WTC11 (cell line): ENCODE data around the gene ARPC2. TPM values are rescaled to one million over a fixed set of nuclear protein-coding genes. Genes with fewer than 3 reads are reported as not detected.

Experiments used
- ATAC-seq: fragments of 200-7000 bp; cut with Tn5 transposase; 2 replicates; pipeline ENCODE4 v1.10.0; 2021; ENCODE audit warnings: mild to moderate bottlenecking, moderate library complexity
- CTCF ChIA-PET: fragments of 300-600 bp; sonication (Branson Sonifier 250); formaldehyde crosslinking; loops from one replicate; lab custom pipeline; 2021; ENCODE audit warnings: antibody characterized with exemption; lab: Charles Lee
- POLR2A ChIA-PET: fragments of 350-600 bp; sonication (Branson Sonifier 250); formaldehyde crosslinking; loops from one replicate; lab custom pipeline; 2021; ENCODE audit warnings: antibody characterized with exemption; lab: Charles Lee
- DNase-seq: peaks from one replicate; pipeline ENCODE4 v3.0.0; 2021; ENCODE audit warnings: low spot score
- H3K27ac Mint-ChIP-seq: 2 replicates; pipeline ENCODE4 v1.8.0; 2021; ENCODE audit warnings: mixed read lengths
- H3K27me3 Mint-ChIP-seq: 2 replicates; pipeline ENCODE4 v1.8.0; 2021; ENCODE audit warnings: low read depth, mild to moderate bottlenecking, moderate library complexity, mixed read lengths
- H3K36me3 Mint-ChIP-seq: 2 replicates; pipeline ENCODE4 v1.8.0; 2021; ENCODE audit warnings: mixed read lengths
- H3K4me1 Mint-ChIP-seq: 2 replicates; pipeline ENCODE4 v1.8.0; 2022; ENCODE audit warnings: mixed read lengths
- H3K4me3 Mint-ChIP-seq: 2 replicates; pipeline ENCODE4 v1.8.0; 2021; ENCODE audit warnings: mild to moderate bottlenecking, moderate library complexity, mixed read lengths
- H3K9me3 Mint-ChIP-seq: 2 replicates; pipeline ENCODE4 v1.8.0; 2021; ENCODE audit warnings: mixed read lengths
- ATF3 ChIP-seq: sonication (generic); formaldehyde crosslinking; conservative IDR thresholded peaks from 2 replicates; pipeline ENCODE4 v1.8.1; 2022; ENCODE audit warnings: mild to moderate bottlenecking, missing genetic modification reagents
- CBFB ChIP-seq: sonication (generic); formaldehyde crosslinking; IDR thresholded peaks from 2 replicates; pipeline ENCODE4 v1.8.1; 2022; ENCODE audit warnings: mild to moderate bottlenecking, low read depth, missing genetic modification reagents
- CDX4 ChIP-seq: fragments of 250-450 bp; sonication (Bioruptor Pico); IDR thresholded peaks from 2 replicates; pipeline ENCODE4 v1.9.0; 2021; ENCODE audit warnings: moderate library complexity, mild to moderate bottlenecking, inconsistent platforms, borderline replicate concordance
- CTCF ChIP-seq: fragments of 200-600 bp; IDR thresholded peaks from 2 replicates; pipeline ENCODE4 v1.8.0; 2022; ENCODE audit warnings: antibody characterized with exemption
- E2F4 ChIP-seq: sonication (generic); formaldehyde crosslinking; IDR thresholded peaks from 2 replicates; pipeline ENCODE4 v1.8.1; 2022; ENCODE audit warnings: low read depth, mild to moderate bottlenecking, moderate library complexity, missing genetic modification reagents, borderline replicate concordance
- E2F5 ChIP-seq: sonication (generic); formaldehyde crosslinking; IDR thresholded peaks from 2 replicates; pipeline ENCODE4 v1.8.1; 2022; ENCODE audit warnings: mild to moderate bottlenecking, moderate library complexity, missing genetic modification reagents
- FOXK1 ChIP-seq: sonication (generic); formaldehyde crosslinking; IDR thresholded peaks from 2 replicates; pipeline ENCODE4 v1.8.0; 2022; ENCODE audit warnings: mild to moderate bottlenecking, moderate library complexity, missing genetic modification reagents
- GABPB1 ChIP-seq: sonication (generic); formaldehyde crosslinking; IDR thresholded peaks from 2 replicates; pipeline ENCODE4 v1.8.1; 2023; ENCODE audit warnings: mild to moderate bottlenecking, missing genetic modification reagents
- GTF2I ChIP-seq: fragments of 250-450 bp; sonication (Bioruptor Pico); conservative IDR thresholded peaks from 2 replicates; pipeline ENCODE4 v1.4.0; 2021; ENCODE audit warnings: mild to moderate bottlenecking
- JUN ChIP-seq: sonication (generic); formaldehyde crosslinking; IDR thresholded peaks from 2 replicates; pipeline ENCODE4 v1.8.0; 2023; ENCODE audit warnings: mild to moderate bottlenecking, missing genetic modification reagents
- MAX ChIP-seq: sonication (generic); formaldehyde crosslinking; IDR thresholded peaks from 2 replicates; pipeline ENCODE4 v1.8.0; 2022; ENCODE audit warnings: mild to moderate bottlenecking, missing genetic modification reagents
- NFATC4 ChIP-seq: fragments of 250-450 bp; sonication (Bioruptor Pico); IDR thresholded peaks from 2 replicates; pipeline ENCODE4 v1.9.0; 2021; ENCODE audit warnings: mild to moderate bottlenecking
- NFYB ChIP-seq: sonication (generic); formaldehyde crosslinking; conservative IDR thresholded peaks from 2 replicates; pipeline ENCODE4 v1.8.0; 2022; ENCODE audit warnings: low read depth, missing genetic modification reagents
- SOX15 ChIP-seq: fragments of 250-450 bp; sonication (Bioruptor Pico); IDR thresholded peaks from 2 replicates; pipeline ENCODE4 v1.9.0; 2021; ENCODE audit warnings: mild to moderate bottlenecking
- SP1 ChIP-seq: sonication (generic); formaldehyde crosslinking; conservative IDR thresholded peaks from 2 replicates; pipeline ENCODE4 v1.8.1; 2022; ENCODE audit warnings: missing genetic modification reagents
- TCF7 ChIP-seq: sonication (generic); formaldehyde crosslinking; IDR thresholded peaks from 2 replicates; pipeline ENCODE4 v1.8.0; 2022; ENCODE audit warnings: mild to moderate bottlenecking, low read depth, missing genetic modification reagents, moderate library complexity
- USF1 ChIP-seq: sonication (generic); formaldehyde crosslinking; IDR thresholded peaks from 2 replicates; pipeline ENCODE4 v1.8.0; 2022; ENCODE audit warnings: mild to moderate bottlenecking, missing genetic modification reagents
- ZBTB21 ChIP-seq: sonication (generic); formaldehyde crosslinking; IDR thresholded peaks from 2 replicates; pipeline ENCODE4 v1.8.1; 2023; ENCODE audit warnings: mild to moderate bottlenecking, missing genetic modification reagents, borderline replicate concordance
- ZMAT4 ChIP-seq: fragments of 250-450 bp; sonication (Bioruptor Pico); IDR thresholded peaks from 2 replicates; pipeline ENCODE4 v1.9.0; 2021; ENCODE audit warnings: mild to moderate bottlenecking
- ZNF138 ChIP-seq: sonication (generic); formaldehyde crosslinking; conservative IDR thresholded peaks from 2 replicates; pipeline ENCODE4 v1.8.1; 2022; ENCODE audit warnings: mild to moderate bottlenecking, moderate library complexity, missing genetic modification reagents
- ZNF219 ChIP-seq: sonication (generic); formaldehyde crosslinking; IDR thresholded peaks from 2 replicates; pipeline ENCODE4 v1.8.0; 2023; ENCODE audit warnings: missing genetic modification reagents, mild to moderate bottlenecking, borderline replicate concordance
- ZNF263 ChIP-seq: sonication (generic); formaldehyde crosslinking; IDR thresholded peaks from 2 replicates; pipeline ENCODE4 v1.8.1; 2022; ENCODE audit warnings: low read depth, mild to moderate bottlenecking, moderate library complexity, missing genetic modification reagents
- ZNF416 ChIP-seq: fragments of 250-450 bp; sonication (Bioruptor Pico); IDR thresholded peaks from 2 replicates; pipeline ENCODE4 v1.9.0; 2021; ENCODE audit warnings: mild to moderate bottlenecking, inconsistent platforms
- ZNF423 ChIP-seq: fragments of 250-450 bp; sonication (Bioruptor Pico); IDR thresholded peaks from 2 replicates; pipeline ENCODE4 v2.1.2; 2022; ENCODE audit warnings: mild to moderate bottlenecking, moderate library complexity
- total RNA-seq: library from RNA; stranded (reverse); gene quantifications from 3 replicates; pipeline ENCODE4 v1.2.3, GENCODE V29; 2021

Gene ARPC2
- total RNA-seq, 1 experiment from 2014 or later = 184 TPM

GRCh38 chr2:218179782-218180181, 37.2 kb upstream of the ARPC2 start:
- TF ChIP-seq ZBTB21 (CRISPR knock-in tag) = no peak
- TF ChIP-seq NFYB (CRISPR knock-in tag) = no peak
- no peak for TF ChIP-seq MAX (CRISPR knock-in tag)
- Mint-ChIP-seq H3K27ac (no peak overlapping the region), H3K9me3 (peaks cover 25% of the 10 kb centered on the region), H3K27me3 (peaks cover 19% of the 10 kb centered on the region), H3K36me3 (peaks cover 10% of the 10 kb centered on the region), H3K4me1 (no peaks in the 10 kb centered on the region), H3K4me3 (no peak overlapping the region)
- CTCF ChIA-PET = interaction anchor here (1.1 kb wide), 1 partner anchor 106 kb away, joined by 4 read pairs; no protein-coding TSS in a partner anchor
- POLR2A ChIA-PET = no interaction called here
- no peak for ATAC-seq
- DNase-seq = no peak

- H3K27me3 Mint-ChIP-seq = peaks cover 19% of the 10 kb centered on the region
- ChIA-PET POLR2A (no interaction called here), CTCF (interaction anchor here (1.1 to 1.6 kb wide), 3 partner anchors 12 to 395 kb away, joined by 4 to 5 read pairs (median 4); no protein-coding TSS in a partner anchor)
- peaks cover 25% of the 10 kb centered on the region for H3K9me3 Mint-ChIP-seq
- TF ChIP-seq GABPB1 (CRISPR knock-in tag) (no peak), ZNF263 (CRISPR knock-in tag) (no peak), GTF2I (no peak), CDX4 (CRISPR knock-in tag) (no peak), SOX15 (CRISPR knock-in tag) (no peak), ZNF219 (CRISPR knock-in tag) (no peak), ZNF423 (CRISPR knock-in tag) (no peak), ZNF138 (no peak), E2F5 (CRISPR knock-in tag) (no peak)
- H3K4me1 Mint-ChIP-seq = no peaks in the 10 kb centered on the region
- ATAC-seq = no peak
- no peak overlapping the region for H3K4me3 Mint-ChIP-seq
- peaks cover 10% of the 10 kb centered on the region for H3K36me3 Mint-ChIP-seq
- no peak for DNase-seq
- H3K27ac Mint-ChIP-seq = no peak overlapping the region
Observed at GRCh38 chr2:218180467-218181114, 36.4 kb upstream of the ARPC2 start.

GRCh38 chr2:218184331-218184730, 32.7 kb upstream of the ARPC2 start:
- Mint-ChIP-seq H3K4me3 (no peak overlapping the region), H3K9me3 (peaks cover 12% of the 10 kb centered on the region), H3K36me3 (peaks cover 2% of the 10 kb centered on the region), H3K4me1 (0 out of 2 replicates have a peak, but pooled peaks cover 3% of the 10 kb centered on the region), H3K27me3 (peaks cover 10% of the 10 kb centered on the region), H3K27ac (no peak overlapping the region)
- ChIA-PET CTCF (no interaction called here), POLR2A (no interaction called here)
- DNase-seq (no peak), ATAC-seq (no peak)
- TF ChIP-seq CBFB (CRISPR knock-in tag) = no peak
- TF ChIP-seq FOXK1 = no peak
- TF ChIP-seq SP1 = no peak
- no peak for TF ChIP-seq USF1 (CRISPR knock-in tag)
- no peak for TF ChIP-seq ATF3
- no peak for TF ChIP-seq SOX15 (CRISPR knock-in tag)
- TF ChIP-seq TCF7 = no peak
- no peak for TF ChIP-seq E2F4 (CRISPR knock-in tag)
- no peak for TF ChIP-seq E2F5 (CRISPR knock-in tag)
- TF ChIP-seq NFATC4 (CRISPR knock-in tag) = no peak
- no peak for TF ChIP-seq JUN
- TF ChIP-seq ZNF416 (CRISPR knock-in tag) = no peak
- TF ChIP-seq ZMAT4 (CRISPR knock-in tag) = no peak
- TF ChIP-seq MAX (CRISPR knock-in tag) = no peak
- no peak for TF ChIP-seq CTCF
- TF ChIP-seq ZBTB21 (CRISPR knock-in tag) = no peak
